A375 (cell line): ENCODE results near the gene CCL4L2. TPM values are rescaled to one million over a fixed set of nuclear protein-coding genes. Genes with fewer than 3 reads are reported as not detected.

Experiments
- small RNA-seq: library from RNA; depleted of rRNA; stranded (forward); fragments of <200 nt; gene quantifications from one replicate; pipeline ENCODE3, GENCODE V24; 2014
- total RNA-seq: library from RNA; depleted of rRNA; stranded (reverse); fragments of >200 nt; shearing (Covaris generic); gene quantifications from 2 replicates; pipeline ENCODE4 v1.2.3, GENCODE V29; 2014; rRNA removed

Gene CCL4L2
- not detected in 2 replicates for total RNA-seq

DNA sequence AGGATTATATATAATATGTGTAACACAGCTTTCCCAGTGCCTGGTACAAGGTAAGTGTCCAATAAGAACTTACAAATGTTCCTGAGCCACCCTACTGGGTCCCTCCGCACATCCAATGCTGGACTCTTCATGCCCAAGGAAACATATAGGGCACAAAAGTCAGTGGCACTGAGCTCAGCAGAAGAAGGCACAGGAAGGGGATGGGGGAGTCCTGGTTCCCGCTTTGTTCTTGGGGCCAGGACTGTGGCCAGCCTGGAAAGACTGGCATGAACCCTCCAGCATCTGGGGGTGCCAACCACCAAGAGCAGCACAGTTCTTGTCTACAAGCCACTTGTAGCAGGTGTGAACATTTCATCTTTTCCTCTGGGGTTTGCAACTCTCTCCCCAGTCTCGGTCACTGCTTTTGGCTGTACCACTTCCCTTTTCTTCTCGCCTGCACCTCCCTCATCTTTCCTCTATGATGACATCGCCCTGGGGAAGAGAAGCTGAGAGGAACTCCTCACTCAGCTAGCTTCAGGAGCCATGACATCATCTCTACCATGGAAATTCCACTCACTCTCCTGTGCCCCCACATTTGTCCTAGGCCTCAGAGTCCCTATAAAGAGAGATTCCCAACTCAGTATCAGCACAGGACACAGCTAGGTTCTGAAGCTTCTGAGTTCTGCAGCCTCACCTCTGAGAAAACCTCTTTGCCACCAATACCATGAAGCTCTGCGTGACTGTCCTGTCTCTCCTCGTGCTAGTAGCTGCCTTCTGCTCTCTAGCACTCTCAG, at the start of gene CCL4L2:
Gene CCL4L2, plus strand, starts transcription at position 625 of the 773 bp plus-strand sequence.

DNA sequence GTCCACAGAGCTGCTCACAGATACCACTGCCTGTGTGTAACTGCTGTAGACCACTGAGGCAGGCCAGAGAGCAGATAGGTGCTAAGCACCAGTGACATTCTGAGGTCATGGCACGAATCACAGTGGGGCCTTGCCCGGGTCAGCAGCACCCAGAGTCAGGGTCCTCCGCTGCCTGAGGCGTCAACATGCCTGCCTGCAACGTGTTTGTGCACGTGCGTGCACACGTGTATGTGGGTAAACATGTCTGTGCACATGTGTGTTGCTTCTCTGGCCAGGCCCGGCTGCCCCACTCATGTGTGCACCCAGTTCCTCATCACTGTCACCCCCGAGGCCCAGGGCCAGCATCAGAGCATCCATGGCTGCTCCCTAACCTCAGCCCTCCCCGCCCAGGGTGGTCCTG, 34.3 kb upstream of the CCL4L2 start, which contains the start of gene TBC1D3B:
Gene TBC1D3B, minus strand, starts transcription at position 101 of the 400 bp plus-strand sequence. CDS start 1,586 bp downstream, outside the sequence.

Small RNAs within 50 kb of the gene (small RNA-seq; reads per million reads assigned to genes)
- not detected for gene AC243829.3
- gene AC243829.6, result not detected

Other genes with a start within 250 kb of the CCL4L2 start
- gene CCL16, start 229.6 kb upstream of the CCL4L2 start, total RNA-seq, result not detected in 2 replicates
- gene CCL14, start 224.3 kb upstream of the CCL4L2 start, total RNA-seq, result not detected in 2 replicates
- not detected in 2 replicates for gene CCL15, start 209.5 kb upstream of the CCL4L2 start, total RNA-seq
- not detected in 2 replicates for gene CCL23, start 193.1 kb upstream of the CCL4L2 start, total RNA-seq
- not detected in 2 replicates for gene CCL18, start 146.8 kb upstream of the CCL4L2 start, total RNA-seq
- gene CCL3, start 120.9 kb upstream of the CCL4L2 start, total RNA-seq, result not detected in 2 replicates
- 0.72 TPM in 1 of 2 replicates, not detected in the other for gene CCL4, start 107.2 kb upstream of the CCL4L2 start, total RNA-seq
- gene TBC1D3B, start 34.4 kb upstream of the CCL4L2 start, total RNA-seq, result 2.1 and 2.3 TPM in 2 replicates
- not detected in 2 replicates for gene CCL3L1, start 14.3 kb upstream of the CCL4L2 start, total RNA-seq
- gene TBC1D3I, start 53.5 kb downstream of the CCL4L2 start, total RNA-seq, result not detected in 2 replicates
- gene TBC1D3G, start 112.8 kb downstream of the CCL4L2 start, total RNA-seq, result not detected in 2 replicates
- gene TBC1D3H, start 177.4 kb downstream of the CCL4L2 start, total RNA-seq, result not detected in 2 replicates